ENCODE results near the gene PTGER2.

PTGER2 gene

GRCh38 chr14:52339262-52339661, 25.1 kb downstream of the PTGER2 start:
- no peak for DNase-seq (ENCODE audit: low read depth)

GRCh38 chr14:52342849-52343596, 28.9 kb downstream of the PTGER2 start:
- no peak for DNase-seq (ENCODE audit: low read depth)

GRCh38 chr14:52346778-52347177, 32.7 kb downstream of the PTGER2 start:
- no peak for DNase-seq (ENCODE audit: low read depth)

GRCh38 chr14:52348279-52348678, 34.2 kb downstream of the PTGER2 start:
- DNase-seq (ENCODE audit: low read depth): no peak

- DNase-seq (ENCODE audit: low read depth): no peak
These were observed 34.7 kb downstream of the PTGER2 start for GRCh38 chr14:52348776-52349175.

GRCh38 chr14:52349731-52350130, 35.6 kb downstream of the PTGER2 start:
- no peak for DNase-seq (ENCODE audit: low read depth)

- no peak for DNase-seq (ENCODE audit: low read depth)
These were observed 36.3 kb downstream of the PTGER2 start for GRCh38 chr14:52350445-52350844.

- DNase-seq (ENCODE audit: low read depth): no peak
These were observed 37.3 kb downstream of the PTGER2 start for GRCh38 chr14:52351233-52352060.

- DNase-seq (ENCODE audit: low read depth): no peak
These were observed 38.0 kb downstream of the PTGER2 start for GRCh38 chr14:52352061-52352491.

- no peak for DNase-seq (ENCODE audit: low read depth)
These were observed 38.5 kb downstream of the PTGER2 start for GRCh38 chr14:52352569-52352968.

- no peak for DNase-seq (ENCODE audit: low read depth)
These were observed 40.1 kb downstream of the PTGER2 start for GRCh38 chr14:52354242-52354641.

- no peak for DNase-seq (ENCODE audit: low read depth)
These were observed 40.9 kb downstream of the PTGER2 start for GRCh38 chr14:52355016-52355431.

- DNase-seq (ENCODE audit: low read depth): no peak
These were observed 41.4 kb downstream of the PTGER2 start for GRCh38 chr14:52355526-52355925.

GRCh38 chr14:52356025-52356424, 41.9 kb downstream of the PTGER2 start:
- no peak for DNase-seq (ENCODE audit: low read depth)

- DNase-seq (ENCODE audit: low read depth): no peak
These were observed 46.7 kb downstream of the PTGER2 start for GRCh38 chr14:52360831-52361230.

GRCh38 chr14:52363041-52363704, 49.1 kb downstream of the PTGER2 start:
- DNase-seq (ENCODE audit: low read depth): no peak

- no peak for DNase-seq (ENCODE audit: low read depth)
These were observed 49.8 kb downstream of the PTGER2 start for GRCh38 chr14:52363961-52364360.

GRCh38 chr14:52365071-52365470, 51.0 kb downstream of the PTGER2 start:
- no peak for DNase-seq (ENCODE audit: low read depth)

- DNase-seq (ENCODE audit: low read depth): no peak
These were observed 52.7 kb downstream of the PTGER2 start for GRCh38 chr14:52366796-52367315.

GRCh38 chr14:52369305-52369801, 55.2 kb downstream of the PTGER2 start:
- no peak for DNase-seq (ENCODE audit: low read depth)

- DNase-seq (ENCODE audit: low read depth): no peak
These were observed 56.4 kb downstream of the PTGER2 start for GRCh38 chr14:52370406-52370935.

- no peak for DNase-seq (ENCODE audit: low read depth)
These were observed 63.8 kb downstream of the PTGER2 start for GRCh38 chr14:52377940-52378339.

Data from activated T-helper 1 cell treated with Interleukin-2 at 50 U/mL for 16 hours (primary cell).